ENCODE measurements around the gene ANKRD36. TPM values are rescaled to one million over a fixed set of nuclear protein-coding genes. Genes with fewer than 3 reads are reported as not detected.
"Not testable (repeated sequence)": the region's sequence is repeated elsewhere in the genome, so short reads cannot be mapped to it uniquely, and the experiment has no call there.

Gene ANKRD36
- total RNA-seq, 1 experiment from 2014 or later = 84.2 TPM

GRCh38 chr2:97215025-97215424 lies 102.1 kb downstream of the ANKRD36 start:
- H3K4me1 ChIP-seq (ENCODE audit: low read length); H3K27me3 ChIP-seq (ENCODE audit: low read length); H4K20me1 ChIP-seq (ENCODE audit: insufficient read depth, low read depth, low read length); H3K4me3 ChIP-seq (ENCODE audit: low read length); H3K4me2 ChIP-seq (ENCODE audit: low read depth, low read length, poor library complexity, severe bottlenecking); H3K27ac ChIP-seq (ENCODE audit: low read length); DNase-seq; H3K79me2 ChIP-seq (ENCODE audit: low read length); H3K9me3 ChIP-seq (ENCODE audit: low read length); H3K9ac ChIP-seq (ENCODE audit: low read length); H2AFZ ChIP-seq (ENCODE audit: low read length); H3K36me3 ChIP-seq (ENCODE audit: insufficient read depth, low read length); H3K9me2 ChIP-seq (replicated peaks; ENCODE audit: insufficient read depth, low read length): not testable (repeated sequence)

DNA sequence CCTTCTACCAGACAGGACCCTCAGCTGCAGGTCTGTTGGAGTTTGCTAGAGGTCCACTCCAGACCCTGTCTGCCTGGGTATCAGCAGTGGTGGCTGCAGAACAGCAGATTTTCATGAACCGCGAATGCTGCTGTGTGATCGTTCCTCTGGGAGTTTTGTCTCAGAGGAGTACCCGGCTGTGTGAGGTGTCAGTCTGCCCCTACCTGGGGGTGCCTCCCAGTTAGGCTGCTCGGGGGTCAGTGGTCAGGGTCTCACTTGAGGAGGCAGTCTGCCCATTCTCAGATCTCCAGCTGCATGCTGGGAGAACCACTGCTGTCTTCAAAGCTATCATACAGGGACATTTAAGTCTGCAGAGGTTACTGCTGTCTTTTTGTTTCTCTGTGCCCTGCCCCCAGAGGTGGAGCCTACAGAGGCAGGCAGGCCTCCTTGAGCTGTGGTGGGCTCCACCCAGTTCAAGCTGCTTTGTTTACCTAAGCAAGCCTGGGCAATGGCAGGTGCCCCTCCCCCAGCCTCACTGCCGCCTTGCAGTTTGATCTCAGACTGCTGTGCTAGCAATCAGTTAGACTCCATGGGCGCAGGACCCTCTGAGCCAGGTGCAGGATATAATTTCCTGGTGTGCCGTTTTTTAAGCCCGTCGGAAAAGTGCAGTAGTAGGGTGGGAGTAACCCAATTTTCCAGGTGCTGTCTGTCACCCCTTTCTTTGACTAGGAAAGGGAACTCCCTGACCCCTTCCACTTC lies 118.1 kb downstream of the ANKRD36 start:
- H3K4me2 ChIP-seq (ENCODE audit: low read depth, low read length, poor library complexity, severe bottlenecking); H3K9ac ChIP-seq (ENCODE audit: low read length); H3K36me3 ChIP-seq (ENCODE audit: insufficient read depth, low read length); H3K9me2 ChIP-seq (replicated peaks; ENCODE audit: insufficient read depth, low read length); H2AFZ ChIP-seq (ENCODE audit: low read length); H3K4me3 ChIP-seq (ENCODE audit: low read length); H4K20me1 ChIP-seq (ENCODE audit: insufficient read depth, low read depth, low read length); H3K4me1 ChIP-seq (ENCODE audit: low read length); H3K27me3 ChIP-seq (ENCODE audit: low read length); H3K79me2 ChIP-seq (ENCODE audit: low read length); H3K27ac ChIP-seq (ENCODE audit: low read length); H3K9me3 ChIP-seq (ENCODE audit: low read length): not testable (repeated sequence)
- DNase-seq = peak; percentile 11

DNA sequence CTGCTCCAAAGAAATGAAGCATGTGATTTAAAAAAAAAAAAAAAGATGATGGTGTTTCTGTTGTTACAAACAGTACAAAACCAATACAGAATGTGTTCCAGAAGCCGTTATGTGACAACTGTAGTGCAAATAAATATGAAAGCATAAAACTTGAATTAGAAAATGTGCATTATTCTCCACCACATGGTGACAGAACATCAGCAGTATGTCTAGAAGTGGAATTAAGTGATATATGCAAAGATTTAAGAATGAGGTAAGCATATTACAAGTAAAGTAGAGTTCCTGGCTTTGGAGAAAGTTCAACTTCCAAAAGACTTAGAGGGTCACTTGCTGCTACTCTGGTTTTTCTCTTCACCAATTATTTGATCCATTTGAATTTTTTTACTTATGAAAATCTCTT lies 120.0 kb downstream of the ANKRD36 start:
- not testable (repeated sequence) for H3K4me3 ChIP-seq (ENCODE audit: low read length); H3K9ac ChIP-seq (ENCODE audit: low read length); H3K79me2 ChIP-seq (ENCODE audit: low read length); H3K27me3 ChIP-seq (ENCODE audit: low read length); H3K4me1 ChIP-seq (ENCODE audit: low read length); H2AFZ ChIP-seq (ENCODE audit: low read length); H3K4me2 ChIP-seq (ENCODE audit: low read depth, low read length, poor library complexity, severe bottlenecking); H3K9me3 ChIP-seq (ENCODE audit: low read length); DNase-seq; H3K27ac ChIP-seq (ENCODE audit: low read length); H3K9me2 ChIP-seq (replicated peaks; ENCODE audit: insufficient read depth, low read length); H3K36me3 ChIP-seq (ENCODE audit: insufficient read depth, low read length); H4K20me1 ChIP-seq (ENCODE audit: insufficient read depth, low read depth, low read length)

GRCh38 chr2:97233660-97234295 lies 120.8 kb downstream of the ANKRD36 start:
- not testable (repeated sequence) for H3K4me1 ChIP-seq (ENCODE audit: low read length); H3K27ac ChIP-seq (ENCODE audit: low read length); H3K9ac ChIP-seq (ENCODE audit: low read length); H3K4me2 ChIP-seq (ENCODE audit: low read depth, low read length, poor library complexity, severe bottlenecking); H2AFZ ChIP-seq (ENCODE audit: low read length); H3K79me2 ChIP-seq (ENCODE audit: low read length); H3K27me3 ChIP-seq (ENCODE audit: low read length); H3K36me3 ChIP-seq (ENCODE audit: insufficient read depth, low read length); H4K20me1 ChIP-seq (ENCODE audit: insufficient read depth, low read depth, low read length); DNase-seq; H3K9me2 ChIP-seq (replicated peaks; ENCODE audit: insufficient read depth, low read length); H3K4me3 ChIP-seq (ENCODE audit: low read length); H3K9me3 ChIP-seq (ENCODE audit: low read length)

GRCh38 chr2:97261192-97261591 lies 148.2 kb downstream of the ANKRD36 start:
- not testable (repeated sequence) for H3K79me2 ChIP-seq (ENCODE audit: low read length); H3K9me3 ChIP-seq (ENCODE audit: low read length); H3K9me2 ChIP-seq (replicated peaks; ENCODE audit: insufficient read depth, low read length); H2AFZ ChIP-seq (ENCODE audit: low read length); H3K36me3 ChIP-seq (ENCODE audit: insufficient read depth, low read length); H4K20me1 ChIP-seq (ENCODE audit: insufficient read depth, low read depth, low read length); H3K4me2 ChIP-seq (ENCODE audit: low read depth, low read length, poor library complexity, severe bottlenecking); H3K4me3 ChIP-seq (ENCODE audit: low read length); H3K9ac ChIP-seq (ENCODE audit: low read length); DNase-seq; H3K27ac ChIP-seq (ENCODE audit: low read length); H3K4me1 ChIP-seq (ENCODE audit: low read length); H3K27me3 ChIP-seq (ENCODE audit: low read length)

DNA sequence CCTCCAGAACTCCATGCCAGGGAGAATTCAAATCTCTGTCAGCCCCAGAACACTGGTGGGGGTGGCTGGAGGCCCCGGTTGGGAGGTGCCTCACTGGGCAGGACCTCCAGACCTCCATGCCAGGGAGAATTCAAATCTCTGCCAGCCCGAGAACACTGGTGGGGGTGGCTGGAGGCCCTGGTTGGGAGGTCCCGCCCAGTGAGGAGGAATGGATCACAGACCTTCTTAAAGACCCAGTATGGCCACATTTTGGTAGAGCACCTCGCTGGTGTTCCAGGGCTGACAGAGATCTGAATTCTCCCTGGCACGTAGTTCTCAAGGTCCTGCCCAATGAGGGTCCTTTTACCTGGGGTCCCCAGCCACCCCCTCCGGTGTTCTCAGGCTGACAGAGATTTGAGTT lies 153.5 kb downstream of the ANKRD36 start:
- H3K9me3 ChIP-seq (ENCODE audit: low read length); H3K27ac ChIP-seq (ENCODE audit: low read length); H3K9ac ChIP-seq (ENCODE audit: low read length); DNase-seq; H4K20me1 ChIP-seq (ENCODE audit: insufficient read depth, low read depth, low read length); H3K9me2 ChIP-seq (replicated peaks; ENCODE audit: insufficient read depth, low read length); H3K36me3 ChIP-seq (ENCODE audit: insufficient read depth, low read length); H3K4me1 ChIP-seq (ENCODE audit: low read length); H3K27me3 ChIP-seq (ENCODE audit: low read length); H3K4me2 ChIP-seq (ENCODE audit: low read depth, low read length, poor library complexity, severe bottlenecking); H2AFZ ChIP-seq (ENCODE audit: low read length); H3K4me3 ChIP-seq (ENCODE audit: low read length); H3K79me2 ChIP-seq (ENCODE audit: low read length): not testable (repeated sequence)

- Histone ChIP-seq H3K4me3 (ENCODE audit: low read length) (no peak overlapping the region), H2AFZ (ENCODE audit: low read length) (no peak overlapping the region), H3K79me2 (ENCODE audit: low read length) (no peaks in the 10 kb centered on the region), H3K36me3 (ENCODE audit: insufficient read depth, low read length) (no peaks in the 10 kb centered on the region; the same call in 1 of the 2 replicates), H3K4me2 (ENCODE audit: low read depth, low read length, poor library complexity, severe bottlenecking) (no peak overlapping the region), H3K9me3 (ENCODE audit: low read length) (no peaks in the 10 kb centered on the region), H3K27ac (ENCODE audit: low read length) (no peak overlapping the region), H3K9ac (ENCODE audit: low read length) (no peak overlapping the region), H3K4me1 (ENCODE audit: low read length) (no peaks in the 10 kb centered on the region), H3K9me2 (replicated peaks; ENCODE audit: insufficient read depth, low read length) (no peaks in the 10 kb centered on the region), H4K20me1 (ENCODE audit: insufficient read depth, low read depth, low read length) (no peaks in the 10 kb centered on the region), H3K27me3 (ENCODE audit: low read length) (no peaks in the 10 kb centered on the region)
- peak; percentile 37 for DNase-seq
Observed at GRCh38 chr2:97267411-97268074, 154.6 kb downstream of the ANKRD36 start.

- not testable (repeated sequence) for H3K4me3 ChIP-seq (ENCODE audit: low read length); H3K9ac ChIP-seq (ENCODE audit: low read length); H3K4me1 ChIP-seq (ENCODE audit: low read length); DNase-seq; H3K9me3 ChIP-seq (ENCODE audit: low read length); H3K36me3 ChIP-seq (ENCODE audit: insufficient read depth, low read length); H3K9me2 ChIP-seq (replicated peaks; ENCODE audit: insufficient read depth, low read length); H3K4me2 ChIP-seq (ENCODE audit: low read depth, low read length, poor library complexity, severe bottlenecking); H3K79me2 ChIP-seq (ENCODE audit: low read length); H4K20me1 ChIP-seq (ENCODE audit: insufficient read depth, low read depth, low read length); H2AFZ ChIP-seq (ENCODE audit: low read length); H3K27me3 ChIP-seq (ENCODE audit: low read length); H3K27ac ChIP-seq (ENCODE audit: low read length)
Observed at GRCh38 chr2:97268075-97268591, 155.2 kb downstream of the ANKRD36 start.
